CD14-positive monocyte (primary cell): Measurements from ENCODE around the gene NKAIN2. TPM values are rescaled to one million over a fixed set of nuclear protein-coding genes. Genes with fewer than 3 reads are reported as not detected.

Source experiments
- DNase-seq, 3 donors: peaks; one replicate each; pipeline ENCODE4 v3.0.0-alpha.2; 2011 to 2022
- H2AFZ ChIP-seq: 2 replicates; pipeline ENCODE4 v1.6.0; 2012; ENCODE audit warnings: mild to moderate bottlenecking, low read depth, low read length, inconsistent platforms; ENCODE audit not compliant: insufficient read depth, poor library complexity, severe bottlenecking
- H3K27ac ChIP-seq, 2 donors: 1 replicate in 1 of 2; 2 replicates in 1 of 2; pipeline ENCODE4 v1.5.1; 2012 to 2013; ENCODE audit warnings: low read length in 2 of 2, control low read depth in 1 of 2, inconsistent platforms in 1 of 2, low read depth in 1 of 2, mild to moderate bottlenecking in 1 of 2
- H3K27me3 ChIP-seq, 2 donors: one replicate each; pipeline versions ENCODE4 v1.6.0 to v1.6.1; 2011 to 2013; ENCODE audit warnings: low read length in 2 of 2; ENCODE audit not compliant: control insufficient read depth in 2 of 2, insufficient read depth in 2 of 2
- H3K36me3 ChIP-seq, 2 donors: replicated peaks in 1 of 2; 1 replicate in 1 of 2; 2 replicates in 1 of 2; pipeline versions ENCODE4 v1.5.1 to v1.6.1; 2012 to 2013; ENCODE audit warnings: low read length in 2 of 2, control low read depth in 1 of 2, inconsistent platforms in 1 of 2, mild to moderate bottlenecking in 1 of 2; ENCODE audit not compliant: insufficient read depth in 2 of 2, control insufficient read depth in 1 of 2
- H3K4me1 ChIP-seq, 2 donors: 1 replicate in 1 of 2; 2 replicates in 1 of 2; pipeline versions ENCODE4 v1.5.1 to v1.6.1; 2012 to 2013; ENCODE audit warnings: low read length in 2 of 2, control low read depth in 1 of 2, inconsistent platforms in 1 of 2, mild to moderate bottlenecking in 1 of 2, moderate library complexity in 1 of 2; ENCODE audit not compliant: insufficient read depth in 2 of 2, control insufficient read depth in 1 of 2
- H3K4me2 ChIP-seq: replicated peaks from 2 replicates; pipeline ENCODE3; 2012; ENCODE audit warnings: low read length, moderate library complexity, mild to moderate bottlenecking; ENCODE audit not compliant: poor library complexity, severe bottlenecking; ENCODE audit errors: extremely low read depth
- H3K4me3 ChIP-seq, 3 experiments: fragments of 200-600 bp in 1 of 3; sonication (generic) in 1 of 3; replicated peaks in 1 of 3; 1 replicate in 2 of 3; 2 replicates in 1 of 3; pipeline ENCODE4 v1.5.1; 2011 to 2013; ENCODE audit warnings: low read length in 3 of 3, mild to moderate bottlenecking in 3 of 3, control low read depth in 2 of 3, low read depth in 2 of 3, inconsistent platforms in 1 of 3, moderate library complexity in 1 of 3
- H3K79me2 ChIP-seq: 2 replicates; pipeline ENCODE4 v1.6.0; 2012; ENCODE audit warnings: mild to moderate bottlenecking, control low read depth, inconsistent platforms, low read length, moderate library complexity; ENCODE audit not compliant: insufficient read depth
- H3K9ac ChIP-seq: 2 replicates; pipeline ENCODE4 v1.6.0; 2017; ENCODE audit warnings: low read length, mild to moderate bottlenecking; ENCODE audit not compliant: insufficient read depth, poor library complexity, severe bottlenecking
- H3K9me3 ChIP-seq, 2 donors: replicated peaks in 1 of 2; 1 replicate in 1 of 2; 2 replicates in 1 of 2; pipeline versions ENCODE4 v1.5.1 to v1.6.1; 2012 to 2013; ENCODE audit warnings: low read length in 2 of 2, control low read depth in 1 of 2; ENCODE audit not compliant: control insufficient read depth in 1 of 2, insufficient read depth in 1 of 2
- H4K20me1 ChIP-seq: 2 replicates; pipeline ENCODE4 v1.6.0; 2012; ENCODE audit warnings: mild to moderate bottlenecking, low read length, control low read depth, moderate library complexity; ENCODE audit not compliant: insufficient read depth
- H3K27ac Mint-ChIP-seq, 7 donors: one replicate each; pipeline ENCODE4 v1.8.0; 2020; ENCODE audit warnings: mild to moderate bottlenecking in 7 of 7, mixed read lengths in 7 of 7, moderate library complexity in 6 of 7, inconsistent platforms in 2 of 7
- H3K27me3 Mint-ChIP-seq, 3 donors: one replicate each; pipeline ENCODE4 v1.8.0; 2021 to 2022; ENCODE audit warnings: low read depth in 3 of 3, mild to moderate bottlenecking in 3 of 3, mixed read lengths in 3 of 3, moderate library complexity in 3 of 3, inconsistent platforms in 1 of 3
- H3K36me3 Mint-ChIP-seq, 2 donors: one replicate each; pipeline ENCODE4 v1.8.0; 2020; ENCODE audit warnings: mixed read lengths in 2 of 2, inconsistent platforms in 1 of 2, mild to moderate bottlenecking in 1 of 2
- H3K4me1 Mint-ChIP-seq: one replicate; pipeline ENCODE4 v1.8.0; 2020; ENCODE audit warnings: mild to moderate bottlenecking, mixed read lengths
- H3K4me3 Mint-ChIP-seq, 2 donors: one replicate each; pipeline ENCODE4 v1.8.0; 2020; ENCODE audit warnings: mild to moderate bottlenecking in 2 of 2, mixed read lengths in 2 of 2, moderate library complexity in 1 of 2
- H3K9me3 Mint-ChIP-seq, 7 donors: one replicate each; pipeline ENCODE4 v1.8.0; 2020 to 2022; ENCODE audit warnings: mixed read lengths in 7 of 7, mild to moderate bottlenecking in 6 of 7, moderate library complexity in 6 of 7, inconsistent platforms in 2 of 7
- whole genome bisulfite sequencing: methylation state at CpG from one replicate; pipeline ENCODE4 v1.1.5; 2013; ENCODE audit warnings: missing lambda C conversion rate; ENCODE audit not compliant: insufficient coverage; 5-methylcytosine and 5-hydroxymethylcytosine counted together
- intact Hi-C, 2 donors: fragments of 100-400 bp; cut with micrococcal nuclease; formaldehyde crosslinking; loops; one replicate each; pipeline versions ENCODE4 v1.15.0 to v1.15.1; 2023
- polyA plus RNA-seq, 3 donors: library from polyadenylated mRNA; depleted of rRNA in 1 of 3; unstranded in 2 of 3; stranded (reverse) in 1 of 3; fragments of 300-500 nt in 2 of 3; fragments of >200 nt in 1 of 3; fragmentation: Illumina TruSeq in 2 of 3; gene quantifications; 1 replicate in 2 of 3; 2 replicates in 1 of 3; pipeline ENCODE4 v1.2.3, GENCODE V29; 2012 to 2021
- TF ChIP-seq, protein P1 (sequence below): fragments of 200-600 bp; IDR thresholded peaks from one replicate; pipeline ENCODE4 v1.8.0; 2022; ENCODE audit warnings: antibody characterized with exemption, mild to moderate bottlenecking

The NKAIN2 gene
- polyA plus RNA-seq, 3 donors, result not detected

DNA sequence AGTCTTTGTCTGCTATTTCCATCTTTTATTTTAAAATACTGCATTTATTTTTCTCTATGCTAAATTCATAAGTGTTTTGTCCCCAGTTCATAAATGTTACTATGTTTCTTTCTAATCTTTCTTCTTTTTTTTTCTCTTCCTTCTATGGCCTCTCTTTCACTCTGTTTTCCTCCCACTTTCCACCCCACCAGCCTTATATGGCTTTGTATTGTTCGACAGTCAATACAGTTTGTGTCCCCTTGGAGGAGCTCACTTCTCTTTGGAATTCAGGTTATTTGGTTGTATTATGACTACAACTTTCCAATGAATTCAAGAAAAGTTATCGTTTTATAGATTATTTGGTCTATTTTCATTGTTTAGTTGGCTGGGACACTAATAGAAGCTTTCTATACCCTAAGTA lies 393.5 kb downstream of the NKAIN2 start:
- Histone ChIP-seq H3K27ac (no peak overlapping the region), H3K9me3 (peaks cover 8 to 16% of the 10 kb centered on the region in 2 donors), H3K4me3 (no peak overlapping the region), H3K79me2 (no peaks in the 10 kb centered on the region), H2AFZ (no peak overlapping the region), H3K9ac (no peak overlapping the region), H3K4me1 (no peaks in the 10 kb centered on the region), H3K4me2 (no peak overlapping the region), H3K36me3 (no peaks in the 10 kb centered on the region), H4K20me1 (no peaks in the 10 kb centered on the region), H3K27me3 (no peaks in the 10 kb centered on the region)
- TF ChIP-seq, protein P1, sequence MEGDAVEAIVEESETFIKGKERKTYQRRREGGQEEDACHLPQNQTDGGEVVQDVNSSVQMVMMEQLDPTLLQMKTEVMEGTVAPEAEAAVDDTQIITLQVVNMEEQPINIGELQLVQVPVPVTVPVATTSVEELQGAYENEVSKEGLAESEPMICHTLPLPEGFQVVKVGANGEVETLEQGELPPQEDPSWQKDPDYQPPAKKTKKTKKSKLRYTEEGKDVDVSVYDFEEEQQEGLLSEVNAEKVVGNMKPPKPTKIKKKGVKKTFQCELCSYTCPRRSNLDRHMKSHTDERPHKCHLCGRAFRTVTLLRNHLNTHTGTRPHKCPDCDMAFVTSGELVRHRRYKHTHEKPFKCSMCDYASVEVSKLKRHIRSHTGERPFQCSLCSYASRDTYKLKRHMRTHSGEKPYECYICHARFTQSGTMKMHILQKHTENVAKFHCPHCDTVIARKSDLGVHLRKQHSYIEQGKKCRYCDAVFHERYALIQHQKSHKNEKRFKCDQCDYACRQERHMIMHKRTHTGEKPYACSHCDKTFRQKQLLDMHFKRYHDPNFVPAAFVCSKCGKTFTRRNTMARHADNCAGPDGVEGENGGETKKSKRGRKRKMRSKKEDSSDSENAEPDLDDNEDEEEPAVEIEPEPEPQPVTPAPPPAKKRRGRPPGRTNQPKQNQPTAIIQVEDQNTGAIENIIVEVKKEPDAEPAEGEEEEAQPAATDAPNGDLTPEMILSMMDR, result no peak
- Mint-ChIP-seq H3K27ac (no peak overlapping the region), H3K4me1 (no peaks in the 10 kb centered on the region), H3K36me3 (no peaks in the 10 kb centered on the region), H3K27me3 (no peaks in the 10 kb centered on the region), H3K4me3 (no peak overlapping the region), H3K9me3 (peaks cover 0 to 12% (median 4%) of the 10 kb centered on the region in 7 donors)
- intact Hi-C loops, result no loop called here
- no CpG with 5 or more reads among the region's 2 CpGs for WGBS
- DNase-seq, result no peak

DNA sequence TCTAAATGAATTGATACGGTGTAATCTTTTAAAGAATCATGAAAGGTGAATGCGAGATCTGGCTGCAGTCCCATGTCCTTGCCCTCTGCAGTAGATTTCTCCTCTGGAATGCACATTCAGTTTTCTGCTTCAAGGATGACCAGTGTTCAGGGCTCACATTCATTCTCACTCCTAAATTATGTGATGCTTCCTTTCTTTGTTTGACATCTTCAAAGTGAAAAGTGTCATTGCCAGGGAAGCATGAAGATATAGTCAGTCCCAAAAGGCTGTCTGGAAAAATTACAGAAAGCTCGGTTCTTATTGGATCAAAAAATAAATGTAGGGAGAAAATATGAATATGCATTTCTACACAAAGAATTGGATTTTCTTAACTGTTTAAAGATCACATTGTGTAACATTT lies 395.6 kb downstream of the NKAIN2 start:
- no peaks in the 10 kb centered on the region for H3K36me3 ChIP-seq
- H3K27ac Mint-ChIP-seq, result no peak overlapping the region
- no peak overlapping the region for H3K4me3 Mint-ChIP-seq
- H3K9ac ChIP-seq, result no peak overlapping the region
- WGBS, result no CpG with 5 or more reads among the region's 3 CpGs
- intact Hi-C loops, result no loop called here
- no peak for DNase-seq
- H3K4me3 ChIP-seq, result no peak overlapping the region
- H3K9me3 Mint-ChIP-seq, result no peaks in the 10 kb centered on the region
- H2AFZ ChIP-seq, result no peak overlapping the region
- H3K27ac ChIP-seq, result no peak overlapping the region
- H4K20me1 ChIP-seq, result no peaks in the 10 kb centered on the region
- H3K4me2 ChIP-seq, result no peak overlapping the region
- no peaks in the 10 kb centered on the region for H3K27me3 ChIP-seq
- no peaks in the 10 kb centered on the region for H3K79me2 ChIP-seq
- peaks cover 0 to 1% (median 0%) of the 10 kb centered on the region in 3 donors for H3K27me3 Mint-ChIP-seq
- H3K36me3 Mint-ChIP-seq, result no peaks in the 10 kb centered on the region
- no peaks in the 10 kb centered on the region for H3K9me3 ChIP-seq
- TF ChIP-seq, protein P1, result no peak
- H3K4me1 Mint-ChIP-seq, result no peaks in the 10 kb centered on the region
- no peaks in the 10 kb centered on the region for H3K4me1 ChIP-seq
